ENCODE data around the gene SGPP1.
"Not testable (repeated sequence)": the region's sequence is repeated elsewhere in the genome, so short reads cannot be mapped to it uniquely, and the experiment has no call there.

The SGPP1 gene

DNA sequence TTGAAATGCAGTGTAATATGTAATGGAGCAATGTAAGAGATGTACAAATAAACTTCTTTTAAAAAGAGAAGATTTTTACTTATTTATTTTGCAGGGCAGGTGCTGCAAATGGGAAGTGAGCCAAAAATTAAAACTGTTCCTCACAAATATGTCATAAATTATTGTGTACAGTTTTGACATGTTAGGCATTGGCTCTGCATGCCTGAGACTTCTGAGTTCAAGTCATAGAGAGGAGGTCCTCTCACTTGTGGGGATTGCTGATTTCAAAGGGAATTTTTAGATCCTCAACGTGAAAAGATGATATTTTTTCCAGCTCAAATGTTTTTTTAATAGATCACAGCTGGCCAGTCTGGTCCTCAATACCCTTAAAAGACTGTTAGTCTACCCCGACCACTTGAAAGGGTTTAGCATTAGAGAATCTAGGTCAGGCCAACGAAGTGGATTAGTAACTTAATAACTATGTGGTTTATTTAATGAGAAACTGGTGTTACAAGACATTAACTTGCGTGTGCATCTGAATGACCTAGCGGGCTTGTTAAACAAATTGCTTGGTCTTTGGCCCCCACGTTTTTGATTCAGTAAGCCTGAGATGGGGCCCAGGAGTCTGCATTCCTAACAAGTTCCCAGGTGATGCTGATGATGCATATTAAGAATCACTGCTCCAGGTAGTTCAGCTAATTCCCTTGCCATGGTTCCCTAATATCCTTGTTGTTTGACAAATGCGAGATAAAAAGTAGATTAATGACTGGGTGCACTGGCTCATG is 55.3 kb downstream of the SGPP1 start:
- no peaks in the 10 kb centered on the region for H3K36me3 ChIP-seq (ENCODE audit: control insufficient read depth in 1 of 2, insufficient read depth in 2 of 2, low read length in 2 of 2)
- no peaks in the 10 kb centered on the region for H3K4me1 ChIP-seq (ENCODE audit: control insufficient read depth in 1 of 2, insufficient read depth in 2 of 2, low read length in 2 of 2)
- no peaks in the 10 kb centered on the region for H3K9me3 ChIP-seq (ENCODE audit: control insufficient read depth in 1 of 2, low read length in 2 of 2)
- no peaks in the 10 kb centered on the region for H3K27me3 ChIP-seq (ENCODE audit: low read depth, low read length)
- no peak overlapping the region for H3K4me3 ChIP-seq (ENCODE audit: low read depth in 1 of 2, low read length in 2 of 2)
- H3K27ac ChIP-seq (ENCODE audit: low read length) = no peak overlapping the region

DNA sequence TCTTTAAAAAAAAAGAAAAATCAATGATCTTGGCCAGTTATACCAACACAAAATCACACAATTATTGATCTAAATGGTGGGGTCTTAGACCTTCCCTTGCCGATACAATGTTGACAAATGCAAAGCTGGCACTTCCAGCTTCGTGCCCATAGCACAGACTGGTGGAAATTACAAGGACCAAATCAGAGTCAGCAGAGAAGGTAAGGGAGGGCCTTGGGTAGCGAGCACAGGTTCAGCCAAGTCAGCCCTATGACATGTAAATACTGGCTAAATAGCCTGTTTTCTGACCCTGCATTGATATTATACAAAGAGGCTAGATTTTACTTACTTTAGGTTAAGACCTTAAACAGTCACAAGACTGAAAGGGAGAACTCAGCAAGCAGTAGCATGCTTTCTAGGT is 55.9 kb downstream of the SGPP1 start:
- Histone ChIP-seq H3K36me3 (ENCODE audit: control insufficient read depth in 1 of 2, insufficient read depth in 2 of 2, low read length in 2 of 2) (no peaks in the 10 kb centered on the region), H3K9me3 (ENCODE audit: control insufficient read depth in 1 of 2, low read length in 2 of 2) (no peaks in the 10 kb centered on the region), H3K4me3 (ENCODE audit: low read depth in 1 of 2, low read length in 2 of 2) (no peak overlapping the region), H3K4me1 (ENCODE audit: control insufficient read depth in 1 of 2, insufficient read depth in 2 of 2, low read length in 2 of 2) (no peaks in the 10 kb centered on the region), H3K27ac (ENCODE audit: low read length) (no peak overlapping the region), H3K27me3 (ENCODE audit: low read depth, low read length) (no peaks in the 10 kb centered on the region)

DNA sequence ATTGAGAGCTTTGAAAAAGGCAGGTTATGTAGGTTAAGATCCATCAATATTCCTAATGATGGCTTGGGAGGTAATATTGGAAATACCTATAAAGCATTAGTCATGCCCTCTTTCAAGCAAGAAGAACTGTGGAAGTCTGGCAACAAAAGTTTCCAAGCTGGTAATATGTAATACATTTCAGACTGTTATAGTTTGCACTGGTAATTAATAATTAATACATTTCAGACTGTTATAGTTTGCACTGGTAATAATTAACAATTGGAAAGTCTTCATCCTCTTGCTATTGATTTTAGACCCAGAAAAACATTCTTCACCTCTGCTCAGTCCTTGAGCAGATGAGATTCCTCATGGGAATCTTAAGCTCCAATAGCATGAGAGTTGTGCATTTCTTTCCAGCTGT is 57.2 kb downstream of the SGPP1 start:
- Histone ChIP-seq H3K27ac (ENCODE audit: low read length) (no peak overlapping the region), H3K27me3 (ENCODE audit: low read depth, low read length) (no peaks in the 10 kb centered on the region), H3K36me3 (ENCODE audit: control insufficient read depth in 1 of 2, insufficient read depth in 2 of 2, low read length in 2 of 2) (no peaks in the 10 kb centered on the region), H3K4me1 (ENCODE audit: control insufficient read depth in 1 of 2, insufficient read depth in 2 of 2, low read length in 2 of 2) (no peaks in the 10 kb centered on the region), H3K4me3 (ENCODE audit: low read depth in 1 of 2, low read length in 2 of 2) (no peak overlapping the region), H3K9me3 (ENCODE audit: control insufficient read depth in 1 of 2, low read length in 2 of 2) (no peaks in the 10 kb centered on the region)

DNA sequence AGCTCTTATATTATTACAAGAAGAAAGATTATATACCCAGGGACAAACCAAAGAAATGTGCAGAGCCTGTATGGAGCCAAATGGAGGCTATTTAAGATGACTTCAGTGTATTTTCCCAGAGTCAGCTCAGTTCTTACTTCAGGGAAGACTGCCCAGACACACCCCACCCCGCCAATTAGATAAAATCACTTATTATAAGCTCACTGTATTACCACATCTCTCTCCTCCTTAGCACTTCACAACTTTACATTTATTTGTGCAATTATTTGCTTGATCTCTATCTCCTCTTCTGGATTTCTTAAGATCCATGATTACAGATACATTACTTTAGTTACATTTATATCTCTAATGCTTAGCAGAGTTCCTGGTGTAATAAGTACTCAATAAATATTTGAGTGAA is 61.5 kb downstream of the SGPP1 start:
- no peak overlapping the region for H3K27ac ChIP-seq (ENCODE audit: low read length)
- H3K36me3 ChIP-seq (ENCODE audit: control insufficient read depth in 1 of 2, insufficient read depth in 2 of 2, low read length in 2 of 2) = no peaks in the 10 kb centered on the region
- no peaks in the 10 kb centered on the region for H3K4me1 ChIP-seq (ENCODE audit: control insufficient read depth in 1 of 2, insufficient read depth in 2 of 2, low read length in 2 of 2)
- no peaks in the 10 kb centered on the region for H3K27me3 ChIP-seq (ENCODE audit: low read depth, low read length)
- H3K9me3 ChIP-seq (ENCODE audit: control insufficient read depth in 1 of 2, low read length in 2 of 2) = no peaks in the 10 kb centered on the region
- H3K4me3 ChIP-seq (ENCODE audit: low read depth in 1 of 2, low read length in 2 of 2) = no peak overlapping the region

- H3K36me3 ChIP-seq (ENCODE audit: control insufficient read depth in 1 of 2, insufficient read depth in 2 of 2, low read length in 2 of 2) = no peaks in the 10 kb centered on the region
- H3K27me3 ChIP-seq (ENCODE audit: low read depth, low read length) = no peaks in the 10 kb centered on the region
- no peak overlapping the region for H3K4me3 ChIP-seq (ENCODE audit: low read depth in 1 of 2, low read length in 2 of 2)
- no peak overlapping the region for H3K27ac ChIP-seq (ENCODE audit: low read length)
- no peaks in the 10 kb centered on the region for H3K9me3 ChIP-seq (ENCODE audit: control insufficient read depth in 1 of 2, low read length in 2 of 2)
- H3K4me1 ChIP-seq (ENCODE audit: control insufficient read depth in 1 of 2, insufficient read depth in 2 of 2, low read length in 2 of 2) = no peaks in the 10 kb centered on the region
These were observed 64.2 kb downstream of the SGPP1 start for GRCh38 chr14:63663428-63664341.

DNA sequence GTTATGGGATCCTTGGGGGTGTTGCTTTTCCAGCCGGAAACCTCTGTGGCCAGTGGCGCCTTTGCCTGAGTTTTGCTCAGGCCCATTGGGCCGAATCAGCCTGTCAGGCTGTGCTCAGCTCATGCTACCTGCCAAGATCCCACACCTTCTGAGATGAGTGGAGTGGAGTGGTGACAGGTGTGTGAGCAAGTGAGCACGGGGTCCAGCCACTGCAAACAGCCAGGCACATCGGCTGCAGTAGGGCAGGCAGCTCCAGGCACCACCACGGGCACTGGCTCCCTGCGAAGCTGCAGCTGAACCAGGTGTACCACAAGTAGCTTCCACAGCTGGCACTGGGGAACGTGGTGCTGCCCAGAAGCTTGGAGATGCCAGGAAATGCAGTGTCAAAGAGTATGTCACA is 65.1 kb downstream of the SGPP1 start:
- H3K9me3 ChIP-seq (ENCODE audit: control insufficient read depth in 1 of 2, low read length in 2 of 2) = no peaks in the 10 kb centered on the region
- no peak overlapping the region for H3K4me3 ChIP-seq (ENCODE audit: low read depth in 1 of 2, low read length in 2 of 2)
- H3K36me3 ChIP-seq (ENCODE audit: control insufficient read depth in 1 of 2, insufficient read depth in 2 of 2, low read length in 2 of 2) = no peaks in the 10 kb centered on the region
- H3K27ac ChIP-seq (ENCODE audit: low read length) = no peak overlapping the region
- H3K27me3 ChIP-seq (ENCODE audit: low read depth, low read length) = no peaks in the 10 kb centered on the region
- H3K4me1 ChIP-seq (ENCODE audit: control insufficient read depth in 1 of 2, insufficient read depth in 2 of 2, low read length in 2 of 2) = no peaks in the 10 kb centered on the region

DNA sequence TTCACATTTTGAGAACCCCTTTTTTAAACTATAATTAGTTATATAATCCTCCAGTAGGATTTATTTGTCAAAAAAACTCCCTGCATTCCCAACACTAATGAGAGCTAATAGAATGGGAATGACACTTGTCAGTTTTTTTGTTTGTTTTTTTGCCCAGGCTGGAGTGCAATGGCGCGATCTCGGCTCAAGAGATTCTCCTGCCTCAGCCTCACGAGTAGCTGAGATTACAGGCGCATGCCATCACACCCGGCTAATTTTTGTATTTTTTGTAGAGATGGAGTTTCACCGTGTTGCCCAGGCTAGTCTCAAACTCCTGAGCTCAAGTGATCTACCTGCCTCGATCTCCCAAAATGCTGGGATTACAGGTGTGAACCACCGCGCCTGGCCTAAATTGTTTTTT is 66.0 kb downstream of the SGPP1 start:
- H3K9me3 ChIP-seq (ENCODE audit: control insufficient read depth in 1 of 2, low read length in 2 of 2); H3K36me3 ChIP-seq (ENCODE audit: control insufficient read depth in 1 of 2, insufficient read depth in 2 of 2, low read length in 2 of 2); H3K4me1 ChIP-seq (ENCODE audit: control insufficient read depth in 1 of 2, insufficient read depth in 2 of 2, low read length in 2 of 2); H3K27ac ChIP-seq (ENCODE audit: low read length); H3K4me3 ChIP-seq (ENCODE audit: low read depth in 1 of 2, low read length in 2 of 2); H3K27me3 ChIP-seq (ENCODE audit: low read depth, low read length): not testable (repeated sequence)

GRCh38 chr14:63659726-63660125 is 68.1 kb downstream of the SGPP1 start:
- Histone ChIP-seq H3K36me3 (ENCODE audit: control insufficient read depth in 1 of 2, insufficient read depth in 2 of 2, low read length in 2 of 2) (no peaks in the 10 kb centered on the region), H3K27ac (ENCODE audit: low read length) (no peak overlapping the region), H3K27me3 (ENCODE audit: low read depth, low read length) (no peaks in the 10 kb centered on the region), H3K4me1 (ENCODE audit: control insufficient read depth in 1 of 2, insufficient read depth in 2 of 2, low read length in 2 of 2) (no peaks in the 10 kb centered on the region), H3K9me3 (ENCODE audit: control insufficient read depth in 1 of 2, low read length in 2 of 2) (no peaks in the 10 kb centered on the region), H3K4me3 (ENCODE audit: low read depth in 1 of 2, low read length in 2 of 2) (no peak overlapping the region)

GRCh38 chr14:63656194-63656593 is 71.7 kb downstream of the SGPP1 start:
- Histone ChIP-seq H3K27me3 (ENCODE audit: low read depth, low read length) (no peaks in the 10 kb centered on the region), H3K27ac (ENCODE audit: low read length) (no peak overlapping the region), H3K4me1 (ENCODE audit: control insufficient read depth in 1 of 2, insufficient read depth in 2 of 2, low read length in 2 of 2) (no peaks in the 10 kb centered on the region), H3K36me3 (ENCODE audit: control insufficient read depth in 1 of 2, insufficient read depth in 2 of 2, low read length in 2 of 2) (no peaks in the 10 kb centered on the region), H3K4me3 (ENCODE audit: low read depth in 1 of 2, low read length in 2 of 2) (no peak overlapping the region), H3K9me3 (ENCODE audit: control insufficient read depth in 1 of 2, low read length in 2 of 2) (no peaks in the 10 kb centered on the region)

DNA sequence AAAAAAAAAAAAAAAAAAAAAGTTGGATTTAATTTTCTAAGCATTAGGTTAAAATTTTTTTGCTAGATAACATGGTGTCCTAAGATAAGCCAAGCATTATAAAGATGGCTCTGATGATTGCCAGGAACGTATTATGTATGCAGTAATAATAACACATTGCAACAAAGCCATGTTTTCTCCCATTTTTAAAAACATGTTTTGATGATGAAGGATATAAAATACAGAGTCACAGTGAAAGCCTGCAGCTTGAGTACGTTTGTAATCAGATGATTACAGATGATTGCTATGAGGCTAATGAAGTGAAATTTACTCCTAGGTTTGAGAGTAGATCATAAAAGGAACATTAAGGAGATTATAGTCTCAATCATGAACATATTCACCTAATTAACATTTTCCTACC is 72.9 kb downstream of the SGPP1 start:
- Histone ChIP-seq H3K27ac (ENCODE audit: low read length) (no peak overlapping the region), H3K27me3 (ENCODE audit: low read depth, low read length) (no peaks in the 10 kb centered on the region), H3K4me3 (ENCODE audit: low read depth in 1 of 2, low read length in 2 of 2) (no peak overlapping the region), H3K4me1 (ENCODE audit: control insufficient read depth in 1 of 2, insufficient read depth in 2 of 2, low read length in 2 of 2) (no peaks in the 10 kb centered on the region), H3K9me3 (ENCODE audit: control insufficient read depth in 1 of 2, low read length in 2 of 2) (no peaks in the 10 kb centered on the region), H3K36me3 (ENCODE audit: control insufficient read depth in 1 of 2, insufficient read depth in 2 of 2, low read length in 2 of 2) (no peaks in the 10 kb centered on the region)

DNA sequence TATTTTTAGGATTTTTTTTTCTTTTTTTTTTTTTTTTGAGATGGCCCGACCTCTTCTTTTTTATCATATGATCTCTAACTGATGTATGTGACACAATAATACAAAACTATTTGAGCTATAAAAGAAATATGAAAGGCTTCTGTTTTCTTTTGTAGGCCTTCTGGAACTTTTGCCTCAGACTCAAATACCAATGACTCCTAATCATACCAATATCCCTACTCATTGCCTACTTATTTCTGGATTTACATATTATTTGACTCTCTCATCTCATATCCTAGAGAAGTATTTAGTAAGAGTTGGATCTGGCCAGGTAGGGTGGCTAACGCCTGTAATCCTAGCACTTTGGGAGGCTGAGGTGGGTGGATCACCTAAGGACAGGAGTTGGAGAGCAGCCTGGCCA is 73.5 kb downstream of the SGPP1 start:
- no peaks in the 10 kb centered on the region for H3K4me1 ChIP-seq (ENCODE audit: control insufficient read depth in 1 of 2, insufficient read depth in 2 of 2, low read length in 2 of 2)
- H3K27ac ChIP-seq (ENCODE audit: low read length) = no peak overlapping the region
- no peaks in the 10 kb centered on the region for H3K36me3 ChIP-seq (ENCODE audit: control insufficient read depth in 1 of 2, insufficient read depth in 2 of 2, low read length in 2 of 2)

More for the DNA sequence above, 73.5 kb downstream of the SGPP1 start:
- H3K4me3 ChIP-seq (ENCODE audit: low read depth in 1 of 2, low read length in 2 of 2) = no peak overlapping the region
- no peaks in the 10 kb centered on the region for H3K9me3 ChIP-seq (ENCODE audit: control insufficient read depth in 1 of 2, low read length in 2 of 2)
- H3K27me3 ChIP-seq (ENCODE audit: low read depth, low read length) = no peaks in the 10 kb centered on the region

Data from muscle layer of duodenum (tissue), 2 donors.